ENCODE results near the gene ANKH.

Gene ANKH

GRCh38 chr5:14739538-14739937, 132.0 kb downstream of the ANKH start:
- ATAC-seq (ENCODE audit: insufficient read depth, low read depth) (no peak), DNase-seq (no peak)
- Histone ChIP-seq H3K4me3 (ENCODE audit: low read depth in 1 of 2, low read length in 2 of 2) (no peak overlapping the region), H3K27ac (ENCODE audit: low read length) (no peak overlapping the region), H2AFZ (ENCODE audit: low read depth, low read length) (no peak overlapping the region), H3K4me2 (ENCODE audit: insufficient read depth, low read length) (no peak overlapping the region), H4K20me1 (ENCODE audit: insufficient read depth, low read length) (peaks cover 10% of the 10 kb centered on the region), H3K9me3 (ENCODE audit: insufficient read depth, low read length, severe bottlenecking) (no peaks in the 10 kb centered on the region), H3K27me3 (ENCODE audit: insufficient read depth, low read length, poor library complexity) (no peaks in the 10 kb centered on the region), H3K9ac (ENCODE audit: low read depth, low read length) (no peak overlapping the region), H3K4me1 (ENCODE audit: insufficient read depth, low read length) (peaks cover 26% of the 10 kb centered on the region), H3K36me3 (ENCODE audit: insufficient read depth, low read length) (peaks cover 65% of the 10 kb centered on the region), H3K79me2 (ENCODE audit: insufficient read depth, low read length) (no peaks in the 10 kb centered on the region)
- no peak for TF ChIP-seq EZH2 (IDR thresholded peaks at IDR 0.05; ENCODE audit: borderline replicate concordance, low read depth, low read length, severe bottlenecking)
- TF ChIP-seq CTCF (IDR thresholded peaks at IDR 0.05; ENCODE audit: borderline replicate concordance, extremely low read depth, low read length, poor library complexity, severe bottlenecking) = no peak

- Histone ChIP-seq H3K4me2 (ENCODE audit: insufficient read depth, low read length) (no peak overlapping the region), H3K79me2 (ENCODE audit: insufficient read depth, low read length) (no peaks in the 10 kb centered on the region), H3K9ac (ENCODE audit: low read depth, low read length) (no peak overlapping the region), H3K4me1 (ENCODE audit: insufficient read depth, low read length) (peaks cover 21% of the 10 kb centered on the region), H3K27ac (ENCODE audit: low read length) (no peak overlapping the region), H2AFZ (ENCODE audit: low read depth, low read length) (no peak overlapping the region), H3K36me3 (ENCODE audit: insufficient read depth, low read length) (peaks cover 66% of the 10 kb centered on the region), H3K4me3 (ENCODE audit: low read depth in 1 of 2, low read length in 2 of 2) (no peak overlapping the region), H3K27me3 (ENCODE audit: insufficient read depth, low read length, poor library complexity) (no peaks in the 10 kb centered on the region), H3K9me3 (ENCODE audit: insufficient read depth, low read length, severe bottlenecking) (no peaks in the 10 kb centered on the region), H4K20me1 (ENCODE audit: insufficient read depth, low read length) (peaks cover 10% of the 10 kb centered on the region)
- DNase-seq (no peak), ATAC-seq (ENCODE audit: insufficient read depth, low read depth) (no peak)
- TF ChIP-seq EZH2 (IDR thresholded peaks at IDR 0.05; ENCODE audit: borderline replicate concordance, low read depth, low read length, severe bottlenecking) = no peak
- TF ChIP-seq CTCF (IDR thresholded peaks at IDR 0.05; ENCODE audit: borderline replicate concordance, extremely low read depth, low read length, poor library complexity, severe bottlenecking) = no peak
These were observed 133.5 kb downstream of the ANKH start for GRCh38 chr5:14738050-14738449.

- Histone ChIP-seq H3K36me3 (ENCODE audit: insufficient read depth, low read length) (peaks cover 69% of the 10 kb centered on the region), H4K20me1 (ENCODE audit: insufficient read depth, low read length) (peaks cover 4% of the 10 kb centered on the region), H3K27me3 (ENCODE audit: insufficient read depth, low read length, poor library complexity) (no peaks in the 10 kb centered on the region), H3K4me3 (ENCODE audit: low read depth in 1 of 2, low read length in 2 of 2) (no peak overlapping the region), H3K9me3 (ENCODE audit: insufficient read depth, low read length, severe bottlenecking) (no peaks in the 10 kb centered on the region), H3K4me2 (ENCODE audit: insufficient read depth, low read length) (no peak overlapping the region), H3K4me1 (ENCODE audit: insufficient read depth, low read length) (peaks cover 13% of the 10 kb centered on the region), H2AFZ (ENCODE audit: low read depth, low read length) (no peak overlapping the region), H3K79me2 (ENCODE audit: insufficient read depth, low read length) (no peaks in the 10 kb centered on the region), H3K27ac (ENCODE audit: low read length) (no peak overlapping the region), H3K9ac (ENCODE audit: low read depth, low read length) (no peak overlapping the region)
- TF ChIP-seq EZH2 (IDR thresholded peaks at IDR 0.05; ENCODE audit: borderline replicate concordance, low read depth, low read length, severe bottlenecking) (no peak), CTCF (IDR thresholded peaks at IDR 0.05; ENCODE audit: borderline replicate concordance, extremely low read depth, low read length, poor library complexity, severe bottlenecking) (no peak)
- ATAC-seq (ENCODE audit: insufficient read depth, low read depth) = no peak
- DNase-seq = no peak
These were observed 134.3 kb downstream of the ANKH start for GRCh38 chr5:14737291-14737690.

GRCh38 chr5:14735944-14736343, 135.6 kb downstream of the ANKH start:
- Histone ChIP-seq H3K9me3 (ENCODE audit: insufficient read depth, low read length, severe bottlenecking) (no peaks in the 10 kb centered on the region), H2AFZ (ENCODE audit: low read depth, low read length) (no peak overlapping the region), H3K27me3 (ENCODE audit: insufficient read depth, low read length, poor library complexity) (no peaks in the 10 kb centered on the region), H3K4me3 (ENCODE audit: low read depth in 1 of 2, low read length in 2 of 2) (no peak overlapping the region), H3K4me1 (ENCODE audit: insufficient read depth, low read length) (no peaks in the 10 kb centered on the region), H3K36me3 (ENCODE audit: insufficient read depth, low read length) (peaks cover 64% of the 10 kb centered on the region), H3K79me2 (ENCODE audit: insufficient read depth, low read length) (no peaks in the 10 kb centered on the region), H4K20me1 (ENCODE audit: insufficient read depth, low read length) (no peaks in the 10 kb centered on the region), H3K9ac (ENCODE audit: low read depth, low read length) (no peak overlapping the region), H3K4me2 (ENCODE audit: insufficient read depth, low read length) (no peak overlapping the region), H3K27ac (ENCODE audit: low read length) (no peak overlapping the region)
- ATAC-seq (ENCODE audit: insufficient read depth, low read depth) = no peak
- no peak for TF ChIP-seq EZH2 (IDR thresholded peaks at IDR 0.05; ENCODE audit: borderline replicate concordance, low read depth, low read length, severe bottlenecking)
- TF ChIP-seq CTCF (IDR thresholded peaks at IDR 0.05; ENCODE audit: borderline replicate concordance, extremely low read depth, low read length, poor library complexity, severe bottlenecking) = no peak
- no peak for DNase-seq

All from DND-41 (cell line).